Spleen (tissue), 11 donors: Measurements from ENCODE around the gene DLG5. TPM values are rescaled to one million over a fixed set of nuclear protein-coding genes. Genes with fewer than 3 reads are reported as not detected.
A peak's percentile ranks its signal among the peaks of the same experiment; 100 is the strongest.

Experiments
- DNase-seq: peaks from one replicate; pipeline ENCODE4 v3.0.0-alpha.2; 2020
- H3K27ac ChIP-seq, 8 donors: fragments of 200-600 bp; sonication (generic) in 7 of 8; 1 replicate in 4 of 8; 2 replicates in 4 of 8; pipeline versions ENCODE4 v1.5.0 to v1.8.0; 2016 to 2021; ENCODE audit warnings: inconsistent platforms in 4 of 8, mild to moderate bottlenecking in 4 of 8, moderate library complexity in 1 of 8
- H3K27me3 ChIP-seq, 7 donors: fragments of 200-600 bp; sonication (generic) in 6 of 7; replicated peaks in 1 of 7; 1 replicate in 4 of 7; 2 replicates in 3 of 7; pipeline versions ENCODE4 v1.5.0 to v1.8.0; 2016 to 2021; ENCODE audit warnings: inconsistent platforms in 3 of 7, mild to moderate bottlenecking in 1 of 7
- H3K36me3 ChIP-seq, 6 donors: fragments of 200-600 bp; sonication (generic) in 5 of 6; 1 replicate in 4 of 6; 2 replicates in 2 of 6; pipeline versions ENCODE4 v1.5.0 to v1.8.0; 2016 to 2021; ENCODE audit warnings: inconsistent platforms in 2 of 6
- H3K4me1 ChIP-seq, 6 donors: fragments of 200-600 bp; sonication (generic) in 5 of 6; 1 replicate in 3 of 6; 2 replicates in 3 of 6; pipeline versions ENCODE4 v1.5.0 to v1.8.0; 2016 to 2021; ENCODE audit warnings: inconsistent platforms in 3 of 6
- H3K4me3 ChIP-seq, 8 donors: fragments of 200-600 bp; sonication (generic) in 7 of 8; 1 replicate in 4 of 8; 2 replicates in 4 of 8; pipeline versions ENCODE4 v1.5.0 to v1.8.0; 2016 to 2021; ENCODE audit warnings: inconsistent platforms in 4 of 8, mild to moderate bottlenecking in 4 of 8, moderate library complexity in 2 of 8
- H3K9me3 ChIP-seq, 8 donors: fragments of 200-600 bp; sonication (generic) in 7 of 8; 1 replicate in 4 of 8; 2 replicates in 4 of 8; pipeline versions ENCODE4 v1.5.0 to v1.8.0; 2016 to 2021; ENCODE audit warnings: inconsistent platforms in 4 of 8
- POLR2A ChIP-seq, 3 donors: fragments of 450-650 bp; IDR thresholded peaks; one replicate each; pipeline ENCODE4 v1.5.1; 2017; ENCODE audit warnings: antibody characterized with exemption in 3 of 3, mild to moderate bottlenecking in 1 of 3
- POLR2AphosphoS5 ChIP-seq, 3 donors: sonication (generic); formaldehyde crosslinking; IDR thresholded peaks; one replicate each; pipeline ENCODE4 v1.5.1; 2017; ENCODE audit warnings: antibody characterized with exemption in 3 of 3
- WGBS, 5 donors: extraction: QIAGEN DNeasy Blood & Tissue Kit in 3 of 5; methylation state at CpG; one replicate each; pipeline versions ENCODE4 v1.1.5 to v1.1.7; 2013 to 2018; 5-methylcytosine and 5-hydroxymethylcytosine counted together
- intact Hi-C: fragments of 100-400 bp; cut with DNase I; formaldehyde crosslinking; loops from one replicate; pipeline ENCODE4 v1.15.0; 2023; ENCODE audit warnings: low total_unique reads
- polyA plus RNA-seq, 3 donors: library from polyadenylated mRNA; stranded (reverse); fragments of 200-250 nt; gene quantifications; one replicate each; pipeline ENCODE4 v1.2.1, GENCODE V29; 2013
- total RNA-seq, 7 donors: library from RNA; depleted of rRNA in 3 of 7; stranded (reverse); fragments of >200 nt in 3 of 7; fragmentation: NEBNext Ultra II Directional in 4 of 7; extraction: Animal tissue kit (Norgen Biotek cat#: 25700) in 4 of 7; gene quantifications; one replicate each; pipeline versions ENCODE4 v1.1.0 to v1.2.1, GENCODE V29; 2016 to 2021
- TF ChIP-seq, protein P1 (sequence below), 11 experiments: fragments of 200-600 bp in 7 of 11; fragments of 450-650 bp in 4 of 11; sonication (generic) in 4 of 11; IDR thresholded peaks in 8 of 11; conservative IDR thresholded peaks in 3 of 11; 1 replicate in 7 of 11; 2 replicates in 4 of 11; pipeline versions ENCODE4 v1.4.0 to v1.8.0; 2016 to 2021; ENCODE audit warnings: antibody characterized with exemption in 11 of 11, inconsistent platforms in 4 of 11, mild to moderate bottlenecking in 1 of 11
- donor health status: healthy with polysubstance abuse.
- donor health status: DM: no; HTN: no; CAD: no; lungs with moderate emphysema.
- donor health status: DM: no; HTN: no; CAD: no.
- donor health status: Bipolar disorder and iron deficiency.
- donor health status: healthy.
- donor health status: DM: no; HTN: no; CAD: no.
- donor health status: DM: yes; HTN: yes; CAD: no.

DLG5 gene
- total and polyA plus RNA-seq, 10 donors, result 2.0 to 14.4 (median 8.8) TPM

DNA sequence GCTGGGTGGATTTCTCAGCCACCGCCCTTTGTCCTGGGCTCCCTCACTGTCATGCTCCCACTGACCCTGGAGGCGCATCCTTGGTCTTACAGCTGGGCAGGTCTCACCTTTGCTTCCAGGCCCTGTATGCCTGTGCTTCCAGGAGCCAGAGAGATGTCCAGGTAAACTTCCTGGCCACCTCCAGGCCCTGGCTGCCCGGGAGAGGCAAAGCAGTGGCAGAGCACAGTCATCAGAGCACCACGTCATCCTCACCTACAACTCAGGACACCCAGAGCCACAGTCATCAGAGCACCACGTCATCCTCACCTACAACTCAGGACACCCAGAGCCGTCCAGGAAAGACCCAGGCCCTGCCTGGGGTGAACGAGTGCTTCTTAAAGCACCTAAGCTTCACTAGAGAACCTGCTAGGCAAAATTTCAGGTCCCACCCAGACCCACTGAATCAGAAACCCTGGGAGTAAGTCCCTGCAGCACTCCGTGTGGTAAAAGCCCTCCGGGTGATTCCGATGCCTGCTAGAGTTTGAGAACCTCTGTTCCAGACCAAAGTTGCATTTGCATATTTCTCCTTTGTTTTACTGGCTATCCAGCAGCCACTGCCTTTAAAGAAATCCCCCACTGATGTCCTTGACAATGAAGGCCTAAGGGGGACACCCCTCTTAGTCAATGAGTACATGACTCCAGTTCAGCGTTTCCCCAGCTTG lies 62.3 kb downstream of the DLG5 start:
- peak; percentile 60 for DNase-seq
- no peaks in the 10 kb centered on the region for H3K27me3 ChIP-seq
- 90 to 94% (median 93%) methylated on average over 8 to 11 of the region's 11 CpGs for WGBS, 5 donors
- intact Hi-C loops, result no loop called here
- no peak overlapping the region for H3K4me3 ChIP-seq
- no peak for TF ChIP-seq POLR2AphosphoS5 (IDR thresholded peaks at IDR 0.05)
- TF ChIP-seq, protein P1, sequence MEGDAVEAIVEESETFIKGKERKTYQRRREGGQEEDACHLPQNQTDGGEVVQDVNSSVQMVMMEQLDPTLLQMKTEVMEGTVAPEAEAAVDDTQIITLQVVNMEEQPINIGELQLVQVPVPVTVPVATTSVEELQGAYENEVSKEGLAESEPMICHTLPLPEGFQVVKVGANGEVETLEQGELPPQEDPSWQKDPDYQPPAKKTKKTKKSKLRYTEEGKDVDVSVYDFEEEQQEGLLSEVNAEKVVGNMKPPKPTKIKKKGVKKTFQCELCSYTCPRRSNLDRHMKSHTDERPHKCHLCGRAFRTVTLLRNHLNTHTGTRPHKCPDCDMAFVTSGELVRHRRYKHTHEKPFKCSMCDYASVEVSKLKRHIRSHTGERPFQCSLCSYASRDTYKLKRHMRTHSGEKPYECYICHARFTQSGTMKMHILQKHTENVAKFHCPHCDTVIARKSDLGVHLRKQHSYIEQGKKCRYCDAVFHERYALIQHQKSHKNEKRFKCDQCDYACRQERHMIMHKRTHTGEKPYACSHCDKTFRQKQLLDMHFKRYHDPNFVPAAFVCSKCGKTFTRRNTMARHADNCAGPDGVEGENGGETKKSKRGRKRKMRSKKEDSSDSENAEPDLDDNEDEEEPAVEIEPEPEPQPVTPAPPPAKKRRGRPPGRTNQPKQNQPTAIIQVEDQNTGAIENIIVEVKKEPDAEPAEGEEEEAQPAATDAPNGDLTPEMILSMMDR (IDR thresholded peaks at IDR 0.05 in 8 of 11, conservative IDR thresholded peaks at IDR 0.05 in 3 of 11), result no peak
- no peak for TF ChIP-seq POLR2A (IDR thresholded peaks at IDR 0.05)
- H3K4me1 ChIP-seq, result peaks cover 0 to 22% (median 0%) of the 10 kb centered on the region in 6 donors
- H3K9me3 ChIP-seq, result no peaks in the 10 kb centered on the region
- peak overlapping the region in 2 of 8 donors; percentile 18 to 23 for H3K27ac ChIP-seq
- H3K36me3 ChIP-seq, result peaks cover 0 to 4% (median 0%) of the 10 kb centered on the region in 6 donors

DNA sequence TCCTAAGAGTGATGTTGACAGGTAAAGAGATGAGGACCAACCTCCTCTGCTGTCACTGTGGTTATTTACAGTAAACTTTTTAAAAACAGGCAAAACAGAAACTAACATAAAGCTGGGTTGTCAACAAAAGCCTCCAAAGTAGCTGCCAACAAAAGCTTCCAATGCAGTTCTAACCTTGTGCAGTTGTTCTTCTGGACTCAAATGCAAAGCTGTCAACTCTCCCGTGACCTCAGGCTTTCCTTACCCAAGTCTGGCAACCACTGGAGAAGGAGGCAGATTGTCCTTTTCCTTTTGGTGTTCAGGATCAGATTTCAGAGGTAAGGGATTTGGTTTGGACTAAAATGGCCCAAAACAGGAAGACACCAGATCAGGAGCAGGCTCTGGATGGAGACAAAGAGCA lies 63.1 kb downstream of the DLG5 start:
- peak overlapping the region in 3 of 8 donors; percentile 8 to 23 (median 18) for H3K27ac ChIP-seq
- DNase-seq, result no peak
- H3K9me3 ChIP-seq, result no peaks in the 10 kb centered on the region
- peaks cover 0 to 4% (median 0%) of the 10 kb centered on the region in 6 donors for H3K36me3 ChIP-seq
- no peaks in the 10 kb centered on the region for H3K27me3 ChIP-seq
- 77 to 93% (median 78%) methylated on average over 1 of the region's 1 CpG for WGBS, 5 donors
- no peak overlapping the region for H3K4me3 ChIP-seq
- H3K4me1 ChIP-seq, result peaks cover 0 to 22% (median 0%) of the 10 kb centered on the region in 6 donors
- TF ChIP-seq, protein P1 (IDR thresholded peaks at IDR 0.05 in 8 of 11, conservative IDR thresholded peaks at IDR 0.05 in 3 of 11), result no peak
- TF ChIP-seq POLR2A (IDR thresholded peaks at IDR 0.05) (no peak), POLR2AphosphoS5 (IDR thresholded peaks at IDR 0.05) (no peak)
- intact Hi-C loops, result no loop called here

DNA sequence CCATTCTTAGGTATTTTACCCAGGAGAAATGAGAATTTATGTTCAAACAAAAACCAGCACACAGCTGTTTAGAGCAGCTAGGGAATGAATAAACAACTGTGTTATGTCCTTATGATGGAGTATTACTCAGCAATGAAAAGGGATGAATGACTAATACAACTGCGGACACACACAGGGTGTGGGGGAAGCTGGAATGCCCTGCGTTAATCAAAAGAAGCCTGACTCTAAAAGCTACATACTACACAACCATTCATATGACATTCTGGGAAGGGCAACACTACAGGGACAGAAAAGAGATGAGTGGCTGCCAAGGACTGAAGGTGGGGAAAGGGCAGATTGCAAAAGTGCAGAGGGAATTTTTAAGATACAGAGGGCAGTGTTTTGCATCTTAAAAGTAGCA lies 64.0 kb downstream of the DLG5 start:
- intact Hi-C loops, result no loop called here
- H3K27me3 ChIP-seq, result no peaks in the 10 kb centered on the region
- no peak overlapping the region for H3K4me3 ChIP-seq
- TF ChIP-seq, protein P1 (IDR thresholded peaks at IDR 0.05 in 8 of 11, conservative IDR thresholded peaks at IDR 0.05 in 3 of 11), result no peak
- TF ChIP-seq POLR2A (IDR thresholded peaks at IDR 0.05) (no peak), POLR2AphosphoS5 (IDR thresholded peaks at IDR 0.05) (no peak)
- no peaks in the 10 kb centered on the region for H3K9me3 ChIP-seq
- peaks cover 0 to 22% (median 0%) of the 10 kb centered on the region in 6 donors for H3K4me1 ChIP-seq
- no peak for DNase-seq
- no peak overlapping the region for H3K27ac ChIP-seq
- H3K36me3 ChIP-seq, result peaks cover 0 to 4% (median 0%) of the 10 kb centered on the region in 6 donors
- WGBS, 5 donors, result 86 to 100% (median 95%) methylated on average over 2 of the region's 2 CpGs

DNA sequence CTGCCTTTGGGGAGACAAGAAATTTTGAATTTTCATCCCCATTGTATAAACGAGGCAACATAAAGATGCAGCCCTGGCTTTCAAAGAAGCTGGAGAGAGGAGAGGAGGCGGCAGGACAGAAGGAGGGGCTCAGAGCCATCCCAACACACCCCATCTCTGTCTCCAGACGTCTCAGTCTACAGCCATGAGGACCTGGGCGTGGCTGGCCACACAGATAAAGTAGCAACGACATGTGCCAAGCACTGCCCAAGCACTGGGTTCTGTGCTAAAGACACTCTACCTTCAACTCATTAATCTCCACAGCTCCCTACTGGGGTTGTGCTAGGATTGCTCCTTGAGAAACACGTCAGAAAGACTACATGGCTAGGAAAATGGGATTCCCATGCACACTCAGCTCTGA lies 65.2 kb downstream of the DLG5 start:
- Histone ChIP-seq H3K27me3 (no peaks in the 10 kb centered on the region), H3K9me3 (no peaks in the 10 kb centered on the region), H3K36me3 (peaks cover 0 to 4% (median 0%) of the 10 kb centered on the region in 6 donors), H3K4me1 (peaks cover 0 to 22% (median 0%) of the 10 kb centered on the region in 6 donors), H3K4me3 (no peak overlapping the region), H3K27ac (no peak overlapping the region)
- intact Hi-C loops, result no loop called here
- TF ChIP-seq POLR2A (IDR thresholded peaks at IDR 0.05), result no peak
- TF ChIP-seq, protein P1 (IDR thresholded peaks at IDR 0.05 in 8 of 11, conservative IDR thresholded peaks at IDR 0.05 in 3 of 11), result no peak
- no peak for TF ChIP-seq POLR2AphosphoS5 (IDR thresholded peaks at IDR 0.05)
- WGBS, 5 donors, result 79 to 87% (median 84%) methylated on average over 6 of the region's 6 CpGs
- peak; percentile 39 for DNase-seq
